Hepatocyte (in vitro differentiated cells): ENCODE results near the gene PLGLB1.
"Not testable (repeated sequence)": the region's sequence is repeated elsewhere in the genome, so short reads cannot be mapped to it uniquely, and the experiment has no call there.

ENCODE experiments used
- EZH2 ChIP-seq: fragments of 200-600 bp; sonication (generic); IDR thresholded peaks from 2 replicates; pipeline ENCODE4 v1.6.1; 2016; ENCODE audit warnings: antibody characterized with exemption, mild to moderate bottlenecking, borderline replicate concordance
- TF ChIP-seq, protein P1 (sequence below): fragments of 200-600 bp; sonication (generic); IDR thresholded peaks from 2 replicates; pipeline ENCODE4 v1.5.1; 2016; ENCODE audit warnings: antibody characterized with exemption, mild to moderate bottlenecking; ENCODE audit not compliant: poor library complexity

DNA sequence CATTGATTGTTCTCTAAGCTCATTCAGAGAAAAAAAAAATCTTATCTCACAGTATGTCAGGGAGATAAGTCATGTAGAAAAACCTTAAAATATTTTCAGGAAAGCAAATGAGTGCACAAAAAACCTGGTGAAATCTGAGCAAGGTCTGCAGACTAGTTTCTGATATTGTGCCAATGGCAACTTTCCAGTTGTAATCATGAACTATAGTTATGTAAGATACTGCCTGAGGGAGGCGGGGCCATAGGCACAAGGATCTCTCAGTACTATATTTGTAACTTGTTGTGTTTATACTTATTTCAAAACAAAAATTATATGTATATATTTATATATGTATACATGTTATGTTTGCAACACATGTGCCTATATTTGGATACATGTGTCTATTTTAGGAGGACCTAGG is 5.2 kb upstream of the PLGLB1 start:
- TF ChIP-seq, protein P1, sequence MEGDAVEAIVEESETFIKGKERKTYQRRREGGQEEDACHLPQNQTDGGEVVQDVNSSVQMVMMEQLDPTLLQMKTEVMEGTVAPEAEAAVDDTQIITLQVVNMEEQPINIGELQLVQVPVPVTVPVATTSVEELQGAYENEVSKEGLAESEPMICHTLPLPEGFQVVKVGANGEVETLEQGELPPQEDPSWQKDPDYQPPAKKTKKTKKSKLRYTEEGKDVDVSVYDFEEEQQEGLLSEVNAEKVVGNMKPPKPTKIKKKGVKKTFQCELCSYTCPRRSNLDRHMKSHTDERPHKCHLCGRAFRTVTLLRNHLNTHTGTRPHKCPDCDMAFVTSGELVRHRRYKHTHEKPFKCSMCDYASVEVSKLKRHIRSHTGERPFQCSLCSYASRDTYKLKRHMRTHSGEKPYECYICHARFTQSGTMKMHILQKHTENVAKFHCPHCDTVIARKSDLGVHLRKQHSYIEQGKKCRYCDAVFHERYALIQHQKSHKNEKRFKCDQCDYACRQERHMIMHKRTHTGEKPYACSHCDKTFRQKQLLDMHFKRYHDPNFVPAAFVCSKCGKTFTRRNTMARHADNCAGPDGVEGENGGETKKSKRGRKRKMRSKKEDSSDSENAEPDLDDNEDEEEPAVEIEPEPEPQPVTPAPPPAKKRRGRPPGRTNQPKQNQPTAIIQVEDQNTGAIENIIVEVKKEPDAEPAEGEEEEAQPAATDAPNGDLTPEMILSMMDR = not testable (repeated sequence)
- TF ChIP-seq EZH2 = not testable (repeated sequence)
